HCT116 (cell line): ENCODE data around the gene IBA57. TPM values are rescaled to one million over a fixed set of nuclear protein-coding genes. Genes with fewer than 3 reads are reported as not detected.

Experiments
- ATAC-seq: fragments of 200-7000 bp; cut with Tn5 transposase; 2 replicates; pipeline ENCODE4 v1.9.1; 2020; ENCODE audit warnings: mild to moderate bottlenecking, moderate library complexity
- BruUV-seq: library from RNA; stranded (reverse); fragments of 400-500 nt; replicated peaks from 2 replicates; lab custom pipeline; 2021; lab: Mats Ljungman, UMichigan
- CTCF ChIA-PET: fragments of 300-600 bp; sonication (Branson Sonifier 250); formaldehyde crosslinking; loops from one replicate; lab custom pipeline; 2021; ENCODE audit warnings: antibody characterized with exemption; lab: Charles Lee
- POLR2A ChIA-PET: fragments of 300-600, 350-600 bp; sonication (Branson Sonifier 250); formaldehyde crosslinking; loops from one replicate; lab custom pipeline; 2021; ENCODE audit warnings: antibody characterized with exemption; lab: Charles Lee
- RAD21 ChIA-PET, 2 experiments: fragments of 300-600 bp; sonication (Branson Sonifier 250); formaldehyde crosslinking; loops; one replicate each; lab custom pipeline; 2023; ENCODE audit warnings: low total read pairs in 2 of 2; ENCODE audit not compliant: uncharacterized antibody in 2 of 2, unreplicated experiment in 2 of 2, low non-redundant PET in 1 of 2; lab: Charles Lee
- DNase-seq: peaks from one replicate; pipeline ENCODE4 v3.0.0-alpha.2; 2010; ENCODE audit warnings: low read depth, low spot score
- H2AFZ ChIP-seq: fragments of 200-600 bp; shearing (Covaris generic), sonication (generic); 2 replicates; pipeline ENCODE4 v1.6.1; 2017; ENCODE audit warnings: low read depth, mixed run types, mixed read lengths, antibody characterized with exemption, low read length; ENCODE audit not compliant: poor library complexity, severe bottlenecking
- H3K27ac ChIP-seq: 2 replicates; pipeline ENCODE4 v1.5.1; 2012; ENCODE audit warnings: low read depth, low read length
- H3K27me3 ChIP-seq: fragments of 200-600 bp; sonication (generic); 2 replicates; pipeline ENCODE4 v1.6.1; 2016; ENCODE audit warnings: mixed run types, low read length, mixed read lengths; ENCODE audit not compliant: insufficient read depth
- H3K36me3 ChIP-seq, 2 experiments: fragments of 200-500 bp in 1 of 2; fragments of 200-600 bp in 1 of 2; sonication (Bioruptor generic) in 1 of 2; sonication (generic) in 1 of 2; 2 replicates each; pipeline versions ENCODE4 v1.5.1 to v1.6.1; 2014 to 2016; ENCODE audit warnings: low read length in 2 of 2, inconsistent platforms in 1 of 2, mixed read lengths in 1 of 2, mixed run types in 1 of 2; ENCODE audit not compliant: insufficient read depth in 2 of 2, control insufficient read depth in 1 of 2
- H3K4me1 ChIP-seq, 2 experiments: fragments of 200-600 bp in 1 of 2; sonication (generic) in 1 of 2; 2 replicates each; pipeline versions ENCODE4 v1.5.1 to v1.6.1; 2012 to 2017; ENCODE audit warnings: low read length in 2 of 2, inconsistent platforms in 1 of 2, mild to moderate bottlenecking in 1 of 2, mixed read lengths in 1 of 2, mixed run types in 1 of 2, moderate library complexity in 1 of 2; ENCODE audit not compliant: insufficient read depth in 2 of 2, control insufficient read depth in 1 of 2
- H3K4me2 ChIP-seq: fragments of 200-600 bp; sonication (generic); 2 replicates; pipeline ENCODE4 v1.6.1; 2017; ENCODE audit warnings: mixed run types, low read length, mixed read lengths
- H3K4me3 ChIP-seq, 2 experiments: fragments of 200-600 bp in 1 of 2; sonication (generic) in 1 of 2; replicated peaks in 1 of 2; 2 replicates each; pipeline ENCODE4 v1.5.1; 2011 to 2016; ENCODE audit warnings: low read length in 2 of 2, control low read depth in 1 of 2, low read depth in 1 of 2, mild to moderate bottlenecking in 1 of 2, mixed read lengths in 1 of 2, mixed run types in 1 of 2
- H3K79me2 ChIP-seq: fragments of 200-600 bp; sonication (generic); 2 replicates; pipeline ENCODE4 v1.6.1; 2017; ENCODE audit warnings: mild to moderate bottlenecking, mixed run types, low read length, moderate library complexity, mixed read lengths; ENCODE audit not compliant: insufficient read depth
- H3K9ac ChIP-seq: fragments of 200-600 bp; sonication (generic); 2 replicates; pipeline ENCODE4 v1.6.1; 2016; ENCODE audit warnings: low read length, mixed read lengths
- H3K9me2 ChIP-seq: fragments of 200-600 bp; sonication (generic), shearing (Covaris generic); 2 replicates; pipeline ENCODE4 v1.6.1; 2017; ENCODE audit warnings: mixed run types, mild to moderate bottlenecking, moderate library complexity; ENCODE audit not compliant: insufficient read depth
- H3K9me3 ChIP-seq, 2 experiments: fragments of 200-500 bp in 1 of 2; fragments of 200-600 bp in 1 of 2; sonication (Bioruptor generic) in 1 of 2; sonication (generic) in 1 of 2; 2 replicates each; pipeline ENCODE4 v1.6.1; 2014 to 2017; ENCODE audit warnings: low read length in 2 of 2, mixed read lengths in 2 of 2, inconsistent platforms in 1 of 2, low read depth in 1 of 2, mild to moderate bottlenecking in 1 of 2, mixed run types in 1 of 2, moderate library complexity in 1 of 2; ENCODE audit not compliant: control insufficient read depth in 1 of 2, insufficient read depth in 1 of 2
- H4K20me1 ChIP-seq: fragments of 200-600 bp; sonication (generic), shearing (Covaris generic); 2 replicates; pipeline ENCODE4 v1.6.1; 2017; ENCODE audit warnings: mixed run types, mild to moderate bottlenecking, moderate library complexity; ENCODE audit not compliant: insufficient read depth
- ATF3 ChIP-seq: IDR thresholded peaks from 2 replicates; pipeline ENCODE4 v1.6.1; 2012
- CBX3 ChIP-seq: IDR thresholded peaks from 2 replicates; pipeline ENCODE4 v1.6.1; 2012; ENCODE audit warnings: low read depth
- EGR1 ChIP-seq: IDR thresholded peaks from 2 replicates; pipeline ENCODE4 v1.6.1; 2012; ENCODE audit warnings: low read depth
- EZH2phosphoT487 ChIP-seq: fragments of 200-600 bp; IDR thresholded peaks from 2 replicates; pipeline ENCODE4 v1.6.1; 2018; ENCODE audit warnings: antibody characterized with exemption, borderline replicate concordance
- POLR2A ChIP-seq: IDR thresholded peaks from 2 replicates; pipeline ENCODE4 v1.7.0; 2011; ENCODE audit warnings: borderline replicate concordance; ENCODE audit not compliant: insufficient read depth, insufficient read length; ENCODE audit errors: extremely low read depth
- POLR2AphosphoS5 ChIP-seq: IDR thresholded peaks from 2 replicates; pipeline ENCODE4 v1.6.1; 2011; ENCODE audit warnings: mild to moderate bottlenecking, low read depth, low read length, moderate library complexity
- SIN3A ChIP-seq: IDR thresholded peaks from 2 replicates; pipeline ENCODE4 v1.6.1; 2012; ENCODE audit warnings: low read depth
- SP1 ChIP-seq: IDR thresholded peaks from 2 replicates; pipeline ENCODE4 v1.6.1; 2012; ENCODE audit warnings: low read depth
- SRF ChIP-seq: IDR thresholded peaks from 2 replicates; pipeline ENCODE4 v1.6.1; 2012; ENCODE audit warnings: low read depth
- YY1 ChIP-seq: IDR thresholded peaks from 2 replicates; pipeline ENCODE4 v1.6.1; 2011; ENCODE audit warnings: low read length, low read depth, moderate library complexity, mild to moderate bottlenecking; ENCODE audit not compliant: insufficient replicate concordance; ENCODE audit errors: extremely low read depth
- ZBTB33 ChIP-seq: IDR thresholded peaks from 2 replicates; pipeline ENCODE4 v1.6.1; 2011; ENCODE audit warnings: mild to moderate bottlenecking, low read length, moderate library complexity; ENCODE audit not compliant: insufficient replicate concordance; ENCODE audit errors: extremely low read depth
- ZNF274 ChIP-seq: fragments of 200-500 bp; sonication (Bioruptor generic); IDR thresholded peaks from 2 replicates; pipeline ENCODE4 v1.6.1; 2014; ENCODE audit warnings: mild to moderate bottlenecking, low read depth, low read length, inconsistent platforms
- intact Hi-C: fragments of 100-400 bp; cut with micrococcal nuclease; formaldehyde crosslinking; loops from 2 replicates; pipeline ENCODE4 v1.10.0; 2022
- total RNA-seq: library from RNA; stranded (reverse); gene quantifications from one replicate; pipeline ENCODE4 v1.2.1, GENCODE V29; 2021; ENCODE audit not compliant: unreplicated experiment
- TF ChIP-seq, protein P1 (sequence below), 3 experiments: fragments of 200-600 bp in 1 of 3; sonication (generic) in 1 of 3; IDR thresholded peaks in 2 of 3; conservative IDR thresholded peaks in 1 of 3; 2 replicates each; pipeline ENCODE4 v1.5.1; 2012 to 2017; ENCODE audit warnings: low read depth in 2 of 3, low read length in 2 of 3, antibody characterized with exemption in 1 of 3, borderline replicate concordance in 1 of 3, control low read depth in 1 of 3, mild to moderate bottlenecking in 1 of 3, mixed read lengths in 1 of 3, mixed run types in 1 of 3, moderate library complexity in 1 of 3; ENCODE audit not compliant: insufficient read depth in 1 of 3
- TF ChIP-seq, protein P2 (sequence below): IDR thresholded peaks from 2 replicates; pipeline ENCODE4 v1.6.1; 2012; ENCODE audit warnings: low read depth

The IBA57 gene
- total RNA-seq, 1 experiment from 2014 or later = 11.6 TPM

DNA sequence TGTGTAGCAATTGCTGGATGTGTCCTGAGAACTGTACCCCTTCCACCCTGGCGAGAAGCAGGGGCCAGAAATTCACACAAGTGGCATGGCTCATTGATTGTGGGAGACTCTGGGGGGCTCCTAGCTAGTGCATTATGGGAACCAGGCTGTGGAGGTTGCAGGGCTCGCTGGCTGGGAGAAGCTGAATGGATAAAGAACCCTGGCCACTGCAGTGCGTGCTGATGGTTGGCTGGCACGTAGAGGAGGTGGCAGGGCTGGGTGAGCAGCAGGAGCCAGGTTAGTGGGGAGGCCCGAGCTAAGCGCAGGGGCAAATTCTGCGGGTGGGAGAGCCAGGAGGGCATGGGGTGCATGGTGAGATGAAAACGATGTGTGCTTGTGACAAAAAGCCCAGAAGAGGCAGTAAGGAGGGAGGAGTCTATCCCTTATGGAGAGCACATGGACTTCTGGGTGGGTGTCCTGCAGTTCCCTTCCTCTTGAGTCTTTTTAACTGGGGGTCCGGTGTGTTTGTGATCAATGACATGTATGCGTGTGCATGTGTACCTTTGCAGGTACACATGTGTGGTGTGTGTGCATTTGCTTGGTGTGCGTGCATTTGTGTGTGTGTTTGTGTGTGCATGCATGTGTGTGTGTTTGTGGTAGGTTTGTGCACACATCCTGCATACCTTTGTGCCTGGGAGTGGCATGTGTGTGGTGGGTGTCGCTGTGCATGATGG is 22.0 kb upstream of the IBA57 start:
- H3K4me3 ChIP-seq = no peak overlapping the region
- POLR2A ChIA-PET = interaction anchor here (1.0 kb wide), 1 partner anchor 22 kb away, joined by 8 read pairs; the partner anchor contains the start of gene IBA57
- no peak overlapping the region for H3K4me2 ChIP-seq

More for the DNA sequence above, 22.0 kb upstream of the IBA57 start:
- H3K27me3 ChIP-seq = no peaks in the 10 kb centered on the region
- H3K9me2 ChIP-seq = no peaks in the 10 kb centered on the region
- H3K9ac ChIP-seq = no peak overlapping the region
- ATAC-seq = no peak
- no peak overlapping the region for H3K27ac ChIP-seq
- H3K9me3 ChIP-seq = no peaks in the 10 kb centered on the region
- CTCF ChIA-PET = interaction anchor here (0.8 kb wide), 1 partner anchor 22 kb away, joined by 3 read pairs; no protein-coding TSS in a partner anchor
- 0 out of 4 replicates have a peak, but pooled peaks cover 0 to 6% of the 10 kb centered on the region in 2 experiments for H3K36me3 ChIP-seq
- no peak overlapping the region for H2AFZ ChIP-seq
- no peaks in the 10 kb centered on the region for H4K20me1 ChIP-seq
- intact Hi-C loops = no loop called here
- no peak for DNase-seq
- TF ChIP-seq EZH2phosphoT487 = no peak
- TF ChIP-seq SP1 = no peak
- TF ChIP-seq EGR1 = no peak
- no peak for TF ChIP-seq CBX3
- TF ChIP-seq POLR2A = no peak
- TF ChIP-seq, protein P1, sequence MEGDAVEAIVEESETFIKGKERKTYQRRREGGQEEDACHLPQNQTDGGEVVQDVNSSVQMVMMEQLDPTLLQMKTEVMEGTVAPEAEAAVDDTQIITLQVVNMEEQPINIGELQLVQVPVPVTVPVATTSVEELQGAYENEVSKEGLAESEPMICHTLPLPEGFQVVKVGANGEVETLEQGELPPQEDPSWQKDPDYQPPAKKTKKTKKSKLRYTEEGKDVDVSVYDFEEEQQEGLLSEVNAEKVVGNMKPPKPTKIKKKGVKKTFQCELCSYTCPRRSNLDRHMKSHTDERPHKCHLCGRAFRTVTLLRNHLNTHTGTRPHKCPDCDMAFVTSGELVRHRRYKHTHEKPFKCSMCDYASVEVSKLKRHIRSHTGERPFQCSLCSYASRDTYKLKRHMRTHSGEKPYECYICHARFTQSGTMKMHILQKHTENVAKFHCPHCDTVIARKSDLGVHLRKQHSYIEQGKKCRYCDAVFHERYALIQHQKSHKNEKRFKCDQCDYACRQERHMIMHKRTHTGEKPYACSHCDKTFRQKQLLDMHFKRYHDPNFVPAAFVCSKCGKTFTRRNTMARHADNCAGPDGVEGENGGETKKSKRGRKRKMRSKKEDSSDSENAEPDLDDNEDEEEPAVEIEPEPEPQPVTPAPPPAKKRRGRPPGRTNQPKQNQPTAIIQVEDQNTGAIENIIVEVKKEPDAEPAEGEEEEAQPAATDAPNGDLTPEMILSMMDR (IDR thresholded peaks at IDR 0.05 in 2 of 3, conservative IDR thresholded peaks at IDR 0.05 in 1 of 3; ENCODE audit: borderline replicate concordance in 1 of 3, insufficient read depth in 1 of 3, low read depth in 2 of 3, low read length in 2 of 3) = no peak
- TF ChIP-seq, protein P2, sequence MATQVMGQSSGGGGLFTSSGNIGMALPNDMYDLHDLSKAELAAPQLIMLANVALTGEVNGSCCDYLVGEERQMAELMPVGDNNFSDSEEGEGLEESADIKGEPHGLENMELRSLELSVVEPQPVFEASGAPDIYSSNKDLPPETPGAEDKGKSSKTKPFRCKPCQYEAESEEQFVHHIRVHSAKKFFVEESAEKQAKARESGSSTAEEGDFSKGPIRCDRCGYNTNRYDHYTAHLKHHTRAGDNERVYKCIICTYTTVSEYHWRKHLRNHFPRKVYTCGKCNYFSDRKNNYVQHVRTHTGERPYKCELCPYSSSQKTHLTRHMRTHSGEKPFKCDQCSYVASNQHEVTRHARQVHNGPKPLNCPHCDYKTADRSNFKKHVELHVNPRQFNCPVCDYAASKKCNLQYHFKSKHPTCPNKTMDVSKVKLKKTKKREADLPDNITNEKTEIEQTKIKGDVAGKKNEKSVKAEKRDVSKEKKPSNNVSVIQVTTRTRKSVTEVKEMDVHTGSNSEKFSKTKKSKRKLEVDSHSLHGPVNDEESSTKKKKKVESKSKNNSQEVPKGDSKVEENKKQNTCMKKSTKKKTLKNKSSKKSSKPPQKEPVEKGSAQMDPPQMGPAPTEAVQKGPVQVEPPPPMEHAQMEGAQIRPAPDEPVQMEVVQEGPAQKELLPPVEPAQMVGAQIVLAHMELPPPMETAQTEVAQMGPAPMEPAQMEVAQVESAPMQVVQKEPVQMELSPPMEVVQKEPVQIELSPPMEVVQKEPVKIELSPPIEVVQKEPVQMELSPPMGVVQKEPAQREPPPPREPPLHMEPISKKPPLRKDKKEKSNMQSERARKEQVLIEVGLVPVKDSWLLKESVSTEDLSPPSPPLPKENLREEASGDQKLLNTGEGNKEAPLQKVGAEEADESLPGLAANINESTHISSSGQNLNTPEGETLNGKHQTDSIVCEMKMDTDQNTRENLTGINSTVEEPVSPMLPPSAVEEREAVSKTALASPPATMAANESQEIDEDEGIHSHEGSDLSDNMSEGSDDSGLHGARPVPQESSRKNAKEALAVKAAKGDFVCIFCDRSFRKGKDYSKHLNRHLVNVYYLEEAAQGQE = no peak
- no peak for TF ChIP-seq ZBTB33
- no peak for TF ChIP-seq YY1
- TF ChIP-seq SRF = no peak
- TF ChIP-seq ZNF274 = no peak
- no peak for TF ChIP-seq POLR2AphosphoS5
- no peak for TF ChIP-seq SIN3A
- no peak for TF ChIP-seq ATF3
- peaks cover 0 to 15% of the 10 kb centered on the region in 2 experiments; a peak in 3 of 4 replicates for H3K4me1 ChIP-seq
- no TSS peak for BruUV-seq
- RAD21 ChIA-PET = no interaction called here
- H3K79me2 ChIP-seq = peaks cover 58% of the 10 kb centered on the region
